ENCODE results near the gene HPS1. TPM values are rescaled to one million over a fixed set of nuclear protein-coding genes. Genes with fewer than 3 reads are reported as not detected.

HPS1 gene
- total and polyA plus RNA-seq, 2 of the 8 experiments (the other 6 are each of a cell fraction or from before 2014, with no cell fraction given): 38.7 to 61.7 TPM

DNA sequence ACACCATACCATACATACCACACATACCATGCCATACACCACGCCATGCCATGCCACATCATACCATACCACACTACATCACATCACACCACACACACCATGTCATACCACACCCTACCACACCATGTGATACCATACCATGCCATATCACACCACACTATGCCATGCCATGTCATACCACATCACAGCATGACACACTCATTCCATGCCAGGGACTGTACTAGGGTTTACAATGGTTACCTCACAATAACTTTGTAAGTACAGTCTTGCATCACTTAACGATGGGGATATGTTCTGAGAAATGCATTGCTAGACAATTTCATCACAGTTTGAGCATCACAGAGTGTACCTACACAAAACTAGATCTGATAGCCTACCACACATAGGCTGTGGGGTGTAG, 46.3 kb downstream of the HPS1 start:
- no peak overlapping the region for H3K4me2 ChIP-seq (ENCODE audit: insufficient read depth in 1 of 2, low read depth in 2 of 2, low read length in 2 of 2)
- no peak overlapping the region for H3K18ac ChIP-seq (ENCODE audit: extremely low read depth, low read length)
- no peak overlapping the region for H2AFZ ChIP-seq (ENCODE audit: low read length)
- H3K27me3 ChIP-seq (replicated peaks in 1 of 4; ENCODE audit: control insufficient read depth in 3 of 4, extremely low read depth in 1 of 4, insufficient read depth in 3 of 4, low read length in 3 of 4): no peaks in the 10 kb centered on the region
- H2BK5ac ChIP-seq (ENCODE audit: low read depth, low read length): no peak overlapping the region
- no peak overlapping the region for H2BK15ac ChIP-seq (ENCODE audit: low read length)
- TF ChIP-seq EGR1 (IDR thresholded peaks at IDR 0.05; ENCODE audit: borderline replicate concordance, low read depth, low read length) (no peak), ATF2 (IDR thresholded peaks at IDR 0.05; ENCODE audit: low read length) (no peak), CBX5 (IDR thresholded peaks at IDR 0.05; ENCODE audit: low read depth, low read length) (no peak), ASH2L (IDR thresholded peaks at IDR 0.05; ENCODE audit: low read length) (no peak), GABPA (IDR thresholded peaks at IDR 0.05; ENCODE audit: borderline replicate concordance, insufficient read depth, low read length) (no peak), NRF1 (IDR thresholded peaks at IDR 0.05; ENCODE audit: low read depth, low read length) (no peak), KDM5A (IDR thresholded peaks at IDR 0.05; ENCODE audit: low read length) (no peak)
- no peak overlapping the region for H3K56ac ChIP-seq (replicated peaks; ENCODE audit: insufficient read length, low read depth, low read length)
- H3K27ac ChIP-seq (ENCODE audit: low read depth, low read length): no peak overlapping the region
- H3K9me3 ChIP-seq (ENCODE audit: insufficient read depth in 2 of 2, low read depth in 1 of 2, low read length in 1 of 2): no peaks in the 10 kb centered on the region
- H3K4me1 ChIP-seq (replicated peaks in 1 of 4; ENCODE audit: control insufficient read depth in 3 of 4, insufficient read depth in 4 of 4, low read length in 3 of 4): no peaks in the 10 kb centered on the region
- H3K79me2 ChIP-seq (ENCODE audit: control insufficient read depth in 1 of 2, insufficient read depth in 2 of 2, low read length in 2 of 2): no peaks in the 10 kb centered on the region
- no peak overlapping the region for H4K5ac ChIP-seq (ENCODE audit: insufficient read length, low read depth, low read length)
- no peak for DNase-seq (ENCODE audit: low read depth in 1 of 2, low spot score in 2 of 2)
- no peaks in the 10 kb centered on the region for H3K36me3 ChIP-seq (ENCODE audit: control insufficient read depth in 2 of 4, insufficient read depth in 4 of 4, low read length in 3 of 4)
- no peak overlapping the region for H3K9ac ChIP-seq (replicated peaks in 1 of 4; ENCODE audit: extremely low read depth in 1 of 4, low read depth in 3 of 4, low read length in 3 of 4)
- no peak overlapping the region for H4K91ac ChIP-seq (replicated peaks; ENCODE audit: insufficient read length, low read length)
- no peak overlapping the region for H2AK5ac ChIP-seq (ENCODE audit: low read depth, low read length)
- H3K4me3 ChIP-seq (ENCODE audit: extremely low read depth in 1 of 4, insufficient read depth in 2 of 4, low read depth in 3 of 4, low read length in 4 of 4): no peak overlapping the region
- no peaks in the 10 kb centered on the region for H3K79me1 ChIP-seq (ENCODE audit: low read depth, low read length)
- H3K23me2 ChIP-seq (ENCODE audit: low read depth, low read length): peaks cover 1% of the 10 kb centered on the region; the same call in 1 of the 2 replicates
- no peak overlapping the region for H3K4ac ChIP-seq (replicated peaks; ENCODE audit: insufficient read length, low read depth, low read length)
- H4K20me1 ChIP-seq (replicated peaks in 1 of 2; ENCODE audit: control insufficient read depth in 1 of 2, insufficient read depth in 2 of 2, low read length in 2 of 2): peaks cover 2% of the 10 kb centered on the region in 2 experiments
- WGBS, 2 experiments (ENCODE audit: extremely low coverage in 1 of 2, insufficient coverage in 1 of 2, insufficient read length in 1 of 2, insufficient replicate concordance in 2 of 2, low coverage in 1 of 2, low lambda C conversion rate in 2 of 2, missing lambda C conversion rate in 1 of 2): 94% methylated on average over 2 of the region's 2 CpGs; no CpG with 5 or more reads in 1 of the 2 experiments
- H3K14ac ChIP-seq (ENCODE audit: insufficient read length): no peak overlapping the region
- ChIA-PET CTCF (ENCODE audit: partially characterized antibody) (no interaction called here), POLR2A (ENCODE audit: partially characterized antibody) (no interaction called here)
- no peak overlapping the region for H2BK20ac ChIP-seq (ENCODE audit: low read length)
- FAIRE-seq: no peak
- no peak overlapping the region for H3K23ac ChIP-seq (ENCODE audit: insufficient read length)
- H4K8ac ChIP-seq (ENCODE audit: extremely low read depth, insufficient read depth, low read length): no peak overlapping the region
- H2BK120ac ChIP-seq (replicated peaks; ENCODE audit: low read depth, low read length): no peak overlapping the region
- no peak overlapping the region for H2BK12ac ChIP-seq (ENCODE audit: low read depth, low read length)

All from H1 (cell line).